Peyer's patch (tissue), 4 donors: Measurements from ENCODE around the gene ARMS2.

Experiments used
- POLR2A ChIP-seq, 2 donors: fragments of 450-650 bp; IDR thresholded peaks; one replicate each; pipeline ENCODE4 v1.5.1; 2017; ENCODE audit warnings: antibody characterized with exemption in 2 of 2, mild to moderate bottlenecking in 2 of 2, moderate library complexity in 2 of 2
- TF ChIP-seq, protein P1 (sequence below), 6 experiments: fragments of 450-650 bp in 4 of 6; fragments of 200-600 bp in 2 of 6; sonication (generic) in 1 of 6; IDR thresholded peaks; one replicate each; pipeline ENCODE4 v1.5.1; 2017 to 2019; ENCODE audit warnings: antibody characterized with exemption in 6 of 6, mild to moderate bottlenecking in 3 of 6, moderate library complexity in 1 of 6

DNA sequence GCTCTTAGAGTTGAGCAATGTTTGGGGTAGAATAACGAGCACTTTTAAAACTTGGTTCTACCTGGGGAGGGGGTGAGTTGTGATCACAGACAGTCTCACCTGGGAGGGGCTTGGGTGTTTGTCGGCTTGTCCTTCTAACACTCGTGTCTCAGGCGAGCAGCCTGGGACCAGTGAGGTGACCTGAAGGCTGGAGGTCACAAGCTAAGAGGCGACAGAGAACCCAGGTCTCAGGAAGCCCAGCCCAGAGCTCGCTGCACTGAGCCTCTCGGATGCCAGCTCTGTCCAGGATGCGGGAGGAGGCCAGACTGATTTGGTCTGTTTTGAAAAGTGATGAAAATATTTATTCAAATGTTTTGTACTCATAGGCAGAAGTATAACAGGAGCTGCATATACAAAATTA lies 18.7 kb downstream of the ARMS2 start:
- TF ChIP-seq, protein P1, sequence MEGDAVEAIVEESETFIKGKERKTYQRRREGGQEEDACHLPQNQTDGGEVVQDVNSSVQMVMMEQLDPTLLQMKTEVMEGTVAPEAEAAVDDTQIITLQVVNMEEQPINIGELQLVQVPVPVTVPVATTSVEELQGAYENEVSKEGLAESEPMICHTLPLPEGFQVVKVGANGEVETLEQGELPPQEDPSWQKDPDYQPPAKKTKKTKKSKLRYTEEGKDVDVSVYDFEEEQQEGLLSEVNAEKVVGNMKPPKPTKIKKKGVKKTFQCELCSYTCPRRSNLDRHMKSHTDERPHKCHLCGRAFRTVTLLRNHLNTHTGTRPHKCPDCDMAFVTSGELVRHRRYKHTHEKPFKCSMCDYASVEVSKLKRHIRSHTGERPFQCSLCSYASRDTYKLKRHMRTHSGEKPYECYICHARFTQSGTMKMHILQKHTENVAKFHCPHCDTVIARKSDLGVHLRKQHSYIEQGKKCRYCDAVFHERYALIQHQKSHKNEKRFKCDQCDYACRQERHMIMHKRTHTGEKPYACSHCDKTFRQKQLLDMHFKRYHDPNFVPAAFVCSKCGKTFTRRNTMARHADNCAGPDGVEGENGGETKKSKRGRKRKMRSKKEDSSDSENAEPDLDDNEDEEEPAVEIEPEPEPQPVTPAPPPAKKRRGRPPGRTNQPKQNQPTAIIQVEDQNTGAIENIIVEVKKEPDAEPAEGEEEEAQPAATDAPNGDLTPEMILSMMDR (IDR thresholded peaks at IDR 0.05) = no peak
- TF ChIP-seq POLR2A (IDR thresholded peaks at IDR 0.05) = no peak
